IMR-90 (cell line): ENCODE data around the gene TYRP1. TPM values are rescaled to one million over a fixed set of nuclear protein-coding genes. Genes with fewer than 3 reads are reported as not detected.
A peak's percentile ranks its signal among the peaks of the same experiment; 100 is the strongest.

Experiments used
- ATAC-seq: fragments of 200-7000 bp; cut with Tn5 transposase; 2 replicates; pipeline ENCODE4 v1.9.1; 2020; ENCODE audit warnings: low read depth, mild to moderate bottlenecking, moderate library complexity
- BruUV-seq: library from RNA; stranded (reverse); fragments of 400-500 nt; replicated peaks from 2 replicates; lab custom pipeline; 2021; lab: Mats Ljungman, UMichigan
- CTCF ChIA-PET: fragments of 300-600 bp; formaldehyde crosslinking; extraction: SDS; loops from one replicate; lab custom pipeline; 2021; ENCODE audit warnings: antibody characterized with exemption; lab: Yijun Ruan, JAX
- POLR2A ChIA-PET: fragments of 300-600 bp; sonication (Branson Sonifier 250); formaldehyde crosslinking; loops from one replicate; lab custom pipeline; 2022; ENCODE audit warnings: antibody characterized with exemption; ENCODE audit not compliant: unreplicated experiment; lab: Charles Lee
- DNase-seq: peaks from one replicate; pipeline ENCODE4 v3.0.0; 2013
- H2AFZ ChIP-seq: replicated peaks from 2 replicates; pipeline ENCODE3; 2013; ENCODE audit warnings: low read length, mild to moderate bottlenecking; ENCODE audit not compliant: poor library complexity
- H2AK5ac ChIP-seq: 2 replicates; pipeline ENCODE4 v1.6.1; 2013; ENCODE audit warnings: low read depth, low read length, inconsistent platforms
- H2AK9ac ChIP-seq: replicated peaks from 2 replicates; pipeline ENCODE3; 2013; ENCODE audit warnings: mild to moderate bottlenecking, low read depth, low read length, moderate library complexity; ENCODE audit not compliant: poor library complexity
- H2BK120ac ChIP-seq: 2 replicates; pipeline ENCODE4 v1.6.1; 2013; ENCODE audit warnings: low read depth, low read length, inconsistent platforms
- H2BK15ac ChIP-seq: 3 replicates; pipeline ENCODE4 v1.6.1; 2013; ENCODE audit warnings: low read depth, low read length, inconsistent platforms
- H2BK20ac ChIP-seq: 2 replicates; pipeline ENCODE4 v1.6.1; 2013; ENCODE audit warnings: low read depth, mild to moderate bottlenecking, inconsistent platforms, low read length, moderate library complexity
- H2BK5ac ChIP-seq: 2 replicates; pipeline ENCODE4 v1.6.1; 2013; ENCODE audit warnings: mild to moderate bottlenecking, low read depth, low read length, inconsistent platforms; ENCODE audit not compliant: poor library complexity, severe bottlenecking
- H3K14ac ChIP-seq: replicated peaks from 2 replicates; pipeline ENCODE4 v1.6.1; 2013; ENCODE audit warnings: low read depth, low read length, inconsistent platforms
- H3K18ac ChIP-seq: 2 replicates; pipeline ENCODE4 v1.6.1; 2013; ENCODE audit warnings: low read depth, low read length, control low read depth
- H3K23ac ChIP-seq: 2 replicates; pipeline ENCODE4 v1.6.1; 2013; ENCODE audit warnings: low read depth, low read length, inconsistent platforms
- H3K27ac ChIP-seq: 2 replicates; pipeline ENCODE4 v1.5.1; 2013; ENCODE audit warnings: mild to moderate bottlenecking, control low read depth, low read length; ENCODE audit not compliant: insufficient read depth
- H3K27me3 ChIP-seq: 2 replicates; pipeline ENCODE4 v1.6.1; 2013; ENCODE audit warnings: low read length; ENCODE audit not compliant: control insufficient read depth, insufficient read depth
- H3K36me3 ChIP-seq: 2 replicates; pipeline ENCODE4 v1.6.1; 2013; ENCODE audit warnings: low read length, mixed read lengths; ENCODE audit not compliant: control insufficient read depth, insufficient read depth
- H3K4ac ChIP-seq: 2 replicates; pipeline ENCODE4 v1.6.1; 2013; ENCODE audit warnings: low read depth, low read length, inconsistent platforms
- H3K4me1 ChIP-seq: 2 replicates; pipeline ENCODE4 v1.6.1; 2013; ENCODE audit warnings: low read length, mixed read lengths; ENCODE audit not compliant: control insufficient read depth, insufficient read depth
- H3K4me2 ChIP-seq: 2 replicates; pipeline ENCODE4 v1.6.1; 2013; ENCODE audit warnings: low read depth, mild to moderate bottlenecking, control low read depth, low read length, moderate library complexity
- H3K4me3 ChIP-seq: 2 replicates; pipeline ENCODE4 v1.5.1; 2013; ENCODE audit warnings: low read depth, mild to moderate bottlenecking, control low read depth, low read length, moderate library complexity; ENCODE audit not compliant: insufficient read depth
- H3K56ac ChIP-seq: 2 replicates; pipeline ENCODE4 v1.6.1; 2013; ENCODE audit warnings: low read length, inconsistent platforms; ENCODE audit not compliant: insufficient read depth; ENCODE audit errors: extremely low read depth
- H3K79me1 ChIP-seq, 2 experiments: 2 replicates each; pipeline ENCODE4 v1.6.1; 2013; ENCODE audit warnings: low read length in 2 of 2, inconsistent platforms in 1 of 2, low read depth in 1 of 2
- H3K9ac ChIP-seq: 2 replicates; pipeline ENCODE4 v1.6.1; 2013; ENCODE audit warnings: low read depth, low read length, control low read depth
- H3K9me1 ChIP-seq: 2 replicates; pipeline ENCODE4 v1.6.1; 2013; ENCODE audit warnings: low read length, inconsistent platforms; ENCODE audit not compliant: insufficient read depth
- H3K9me3 ChIP-seq: 2 replicates; pipeline ENCODE4 v1.6.1; 2013; ENCODE audit warnings: low read length; ENCODE audit not compliant: control insufficient read depth, insufficient read depth
- H4K20me1 ChIP-seq: 2 replicates; pipeline ENCODE4 v1.6.1; 2013; ENCODE audit warnings: low read length, inconsistent platforms; ENCODE audit not compliant: insufficient read depth
- H4K5ac ChIP-seq: 2 replicates; pipeline ENCODE4 v1.6.1; 2013; ENCODE audit warnings: mild to moderate bottlenecking, low read depth, low read length, control low read depth
- H4K8ac ChIP-seq, 2 experiments: 2 replicates each; pipeline ENCODE4 v1.6.1; 2013; ENCODE audit warnings: low read depth in 2 of 2, low read length in 2 of 2, control low read depth in 1 of 2, inconsistent platforms in 1 of 2
- H4K91ac ChIP-seq: 2 replicates; pipeline ENCODE4 v1.6.1; 2013; ENCODE audit warnings: low read depth, low read length, inconsistent platforms; ENCODE audit not compliant: insufficient read depth
- MAFK ChIP-seq: IDR thresholded peaks from 2 replicates; pipeline ENCODE4 v1.6.1; 2012; ENCODE audit warnings: low read depth, low read length, improper control_type of control experiment
- RAD21 ChIP-seq: IDR thresholded peaks from 2 replicates; pipeline ENCODE4 v1.6.1; 2012; ENCODE audit warnings: low read length, improper control_type of control experiment
- SMC3 ChIP-seq: fragments of 150-350 bp; IDR thresholded peaks from 2 replicates; pipeline ENCODE4 v1.6.1; 2016; ENCODE audit warnings: low read depth, mild to moderate bottlenecking, antibody characterized with exemption, low read length, moderate library complexity
- dilution Hi-C: fragments of 300-500 bp; cut with HindIII; formaldehyde crosslinking; loops from one replicate; pipeline ENCODE4 v1.14.3; 2018; ENCODE audit warnings: low sequenced_read_pairs; ENCODE audit not compliant: unreplicated experiment
- in situ Hi-C: fragments of 300-500 bp; cut with MboI; formaldehyde crosslinking; loops from 3 replicates; pipeline ENCODE4 v1.14.3; 2019; ENCODE audit warnings: low sequenced_read_pairs, inconsistent platforms, mixed read lengths
- intact Hi-C: fragments of 100-400 bp; cut with micrococcal nuclease; formaldehyde crosslinking; loops from 2 replicates; pipeline ENCODE4 v1.10.0; 2022
- polyA plus RNA-seq, 3 experiments: library from polyadenylated mRNA; depleted of rRNA; stranded (reverse); fragments of >200 nt; gene quantifications; 2 replicates each; pipeline ENCODE4 v1.2.3, GENCODE V29; 2012; ENCODE audit warnings: low replicate concordance in 1 of 3
- total RNA-seq: library from RNA; depleted of rRNA; stranded (reverse); fragments of >200 nt; gene quantifications from 2 replicates; pipeline ENCODE4 v1.2.3, GENCODE V29; 2012
- TF ChIP-seq, protein P1 (sequence below): conservative IDR thresholded peaks from 2 replicates; pipeline ENCODE4 v1.5.1; 2012; ENCODE audit warnings: mild to moderate bottlenecking, low read depth, low read length, improper control_type of control experiment

The TYRP1 gene
- total and polyA plus RNA-seq, 2 of the 4 experiments (the other 2 are of a cell fraction) = 0.60 to 0.90 TPM

GRCh38 chr9:12699529-12699928 is 6.3 kb downstream of the TYRP1 start:
- intact Hi-C loops = no loop called here
- Histone ChIP-seq H3K4me3 (no peak overlapping the region), H2AK9ac (no peak overlapping the region), H3K9me1 (no peaks in the 10 kb centered on the region; the same call in 1 of the 2 replicates), H3K27ac (no peak overlapping the region), H2BK5ac (no peak overlapping the region), H4K5ac (no peak overlapping the region), H4K91ac (no peak overlapping the region), H3K23ac (no peak overlapping the region), H2AK5ac (no peak overlapping the region), H3K4me2 (no peak overlapping the region), H3K79me1 (no peaks in the 10 kb centered on the region), H2BK20ac (no peak overlapping the region), H4K20me1 (no peaks in the 10 kb centered on the region), H4K8ac (no peak overlapping the region), H3K36me3 (no peaks in the 10 kb centered on the region), H3K9me3 (no peaks in the 10 kb centered on the region), H3K56ac (no peak overlapping the region), H3K4ac (no peak overlapping the region), H3K27me3 (no peaks in the 10 kb centered on the region), H2BK120ac (no peak overlapping the region), H2AFZ (no peak overlapping the region), H3K9ac (no peak overlapping the region), H2BK15ac (no peak overlapping the region), H3K4me1 (peaks cover 3% of the 10 kb centered on the region), H3K14ac (no peak overlapping the region), H3K18ac (no peak overlapping the region)
- DNase-seq (peak; percentile 32), ATAC-seq (0 out of 2 replicates have a peak, but pooled peaks have one; percentile 25)
- TF ChIP-seq RAD21 = peak; percentile 20; the same call in 1 of the 2 replicates
- no peak for TF ChIP-seq MAFK
- peak; percentile 11; the same call in 1 of the 2 replicates for TF ChIP-seq SMC3
- TF ChIP-seq, protein P1, sequence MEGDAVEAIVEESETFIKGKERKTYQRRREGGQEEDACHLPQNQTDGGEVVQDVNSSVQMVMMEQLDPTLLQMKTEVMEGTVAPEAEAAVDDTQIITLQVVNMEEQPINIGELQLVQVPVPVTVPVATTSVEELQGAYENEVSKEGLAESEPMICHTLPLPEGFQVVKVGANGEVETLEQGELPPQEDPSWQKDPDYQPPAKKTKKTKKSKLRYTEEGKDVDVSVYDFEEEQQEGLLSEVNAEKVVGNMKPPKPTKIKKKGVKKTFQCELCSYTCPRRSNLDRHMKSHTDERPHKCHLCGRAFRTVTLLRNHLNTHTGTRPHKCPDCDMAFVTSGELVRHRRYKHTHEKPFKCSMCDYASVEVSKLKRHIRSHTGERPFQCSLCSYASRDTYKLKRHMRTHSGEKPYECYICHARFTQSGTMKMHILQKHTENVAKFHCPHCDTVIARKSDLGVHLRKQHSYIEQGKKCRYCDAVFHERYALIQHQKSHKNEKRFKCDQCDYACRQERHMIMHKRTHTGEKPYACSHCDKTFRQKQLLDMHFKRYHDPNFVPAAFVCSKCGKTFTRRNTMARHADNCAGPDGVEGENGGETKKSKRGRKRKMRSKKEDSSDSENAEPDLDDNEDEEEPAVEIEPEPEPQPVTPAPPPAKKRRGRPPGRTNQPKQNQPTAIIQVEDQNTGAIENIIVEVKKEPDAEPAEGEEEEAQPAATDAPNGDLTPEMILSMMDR = peak; percentile 46
- BruUV-seq = no TSS peak
- dilution Hi-C loops = no loop called here
- in situ Hi-C loops = no loop called here
- POLR2A ChIA-PET = no interaction called here
- CTCF ChIA-PET = interaction anchor here (1.0 kb wide), 2 partner anchors 15 to 17 kb away, joined by 3 read pairs; no protein-coding TSS in a partner anchor
